ENCODE results near the gene TSPAN13.

GRCh38 chr7:16822029-16822428 is 68.5 kb downstream of the TSPAN13 start:
- TF ChIP-seq CTCF (IDR thresholded peaks at IDR 0.05; ENCODE audit: low read depth, low read length, poor library complexity, severe bottlenecking): no peak
- TF ChIP-seq EZH2phosphoT487 (IDR thresholded peaks at IDR 0.05; ENCODE audit: borderline replicate concordance, low read length): no peak

Data from DOHH2 (cell line).